HEK293T (cell line): ENCODE results near the gene CASKIN2.

Source experiments
- CTCF ChIA-PET: fragments of 350-600 bp; formaldehyde crosslinking; extraction: SDS; loops from one replicate; lab custom pipeline; 2021; ENCODE audit warnings: antibody characterized with exemption, inconsistent platforms; lab: Yijun Ruan, JAX
- POLR2A ChIA-PET: fragments of 350-600 bp; formaldehyde crosslinking; extraction: SDS; loops from one replicate; lab custom pipeline; 2020; ENCODE audit warnings: antibody characterized with exemption, inconsistent platforms; lab: Yijun Ruan, JAX
- DNase-seq: peaks from one replicate; pipeline ENCODE4 v3.0.0; 2012; ENCODE audit warnings: mixed read lengths; ENCODE audit errors: extremely low spot score
- ARNT ChIP-seq: fragments of 450-650 bp; IDR thresholded peaks from 2 replicates; pipeline ENCODE4 v1.6.1; 2017; ENCODE audit warnings: mild to moderate bottlenecking
- BHLHE40 ChIP-seq: fragments of 450-650 bp; IDR thresholded peaks from 2 replicates; pipeline ENCODE4 v1.6.1; 2016; ENCODE audit warnings: mild to moderate bottlenecking, moderate library complexity, borderline replicate concordance
- CTBP1 ChIP-seq: fragments of 450-650 bp; IDR thresholded peaks from 2 replicates; pipeline ENCODE4 v1.6.1; 2016; ENCODE audit warnings: borderline replicate concordance
- ELF4 ChIP-seq: fragments of 450-650 bp; IDR thresholded peaks from 2 replicates; pipeline ENCODE4 v1.6.1; 2017; ENCODE audit warnings: antibody characterized with exemption
- FOXA1 ChIP-seq: fragments of 450-650 bp; IDR thresholded peaks from 2 replicates; pipeline ENCODE4 v1.6.1; 2016; ENCODE audit warnings: mild to moderate bottlenecking
- FOXK2 ChIP-seq: fragments of 450-650 bp; IDR thresholded peaks from 2 replicates; pipeline ENCODE4 v1.6.1; 2016; ENCODE audit warnings: mild to moderate bottlenecking
- FOXM1 ChIP-seq: fragments of 450-650 bp; IDR thresholded peaks from 2 replicates; pipeline ENCODE4 v1.6.1; 2017; ENCODE audit warnings: mild to moderate bottlenecking, borderline replicate concordance
- HDGF ChIP-seq: fragments of 450-650 bp; IDR thresholded peaks from 2 replicates; pipeline ENCODE4 v1.6.1; 2017; ENCODE audit warnings: antibody characterized with exemption, borderline replicate concordance
- L3MBTL2 ChIP-seq: fragments of 450-650 bp; conservative IDR thresholded peaks from 2 replicates; pipeline ENCODE4 v1.6.1; 2016; ENCODE audit warnings: mild to moderate bottlenecking
- LEF1 ChIP-seq: fragments of 450-650 bp; IDR thresholded peaks from 2 replicates; pipeline ENCODE4 v1.6.1; 2017; ENCODE audit warnings: mild to moderate bottlenecking, borderline replicate concordance
- NFRKB ChIP-seq: fragments of 450-650 bp; IDR thresholded peaks from 2 replicates; pipeline ENCODE4 v1.6.1; 2016; ENCODE audit warnings: mild to moderate bottlenecking, moderate library complexity
- PKNOX1 ChIP-seq: fragments of 450-650 bp; IDR thresholded peaks from 2 replicates; pipeline ENCODE4 v1.6.1; 2016
- SP1 ChIP-seq: fragments of 450-650 bp; IDR thresholded peaks from 2 replicates; pipeline ENCODE4 v1.6.1; 2017
- SUZ12 ChIP-seq: fragments of 450-650 bp; IDR thresholded peaks from 2 replicates; pipeline ENCODE4 v1.6.1; 2016; ENCODE audit warnings: mild to moderate bottlenecking
- TARDBP ChIP-seq: fragments of 450-650 bp; IDR thresholded peaks from 2 replicates; pipeline ENCODE4 v1.6.1; 2016
- ZNF384 ChIP-seq: fragments of 450-650 bp; IDR thresholded peaks from 2 replicates; pipeline ENCODE4 v1.6.1; 2016

CASKIN2 gene

GRCh38 chr17:75468291-75468754 lies 47.0 kb downstream of the CASKIN2 start:
- DNase-seq, result no peak
- CTCF ChIA-PET, result no interaction called here
- POLR2A ChIA-PET, result interaction anchor here (3.0 kb wide), 1 partner anchor 11 kb away, joined by 12 read pairs; the partner anchor contains the start of gene TMEM94
- TF ChIP-seq FOXK2 (no peak), PKNOX1 (no peak), HDGF (no peak), BHLHE40 (no peak), FOXA1 (no peak), TARDBP (no peak), LEF1 (no peak), FOXM1 (no peak), SUZ12 (no peak), ARNT (no peak), CTBP1 (no peak), ZNF384 (no peak), ELF4 (no peak), SP1 (no peak), L3MBTL2 (no peak), NFRKB (no peak)

GRCh38 chr17:75465039-75465438 lies 50.3 kb downstream of the CASKIN2 start:
- ChIA-PET CTCF (no interaction called here), POLR2A (interaction anchor here (1.7 kb wide), 1 partner anchor 9 kb away, joined by 5 read pairs; the partner anchor contains the start of gene TMEM94)
- TF ChIP-seq LEF1 (no peak), FOXM1 (no peak), ZNF384 (no peak), ELF4 (no peak), BHLHE40 (no peak), CTBP1 (no peak), TARDBP (no peak), PKNOX1 (no peak), FOXA1 (no peak), NFRKB (no peak), SP1 (no peak)
- no peak for DNase-seq

- POLR2A ChIA-PET, result interaction anchor here (0.9 kb wide), 1 partner anchor 316 kb away, joined by 3 read pairs; a partner anchor contains a TSS
- DNase-seq, result no peak
- CTCF ChIA-PET, result interaction anchor here (1.1 kb wide), 1 partner anchor 53 kb away, joined by 3 read pairs; the partner anchor contains the start of gene TSEN54
- TF ChIP-seq FOXA1 (no peak), LEF1 (no peak), SP1 (no peak), ZNF384 (no peak), TARDBP (no peak), ELF4 (no peak), L3MBTL2 (no peak), ARNT (no peak), FOXK2 (no peak), CTBP1 (no peak), PKNOX1 (no peak), HDGF (no peak), SUZ12 (no peak), BHLHE40 (no peak), NFRKB (no peak)
These were observed 51.7 kb downstream of the CASKIN2 start for GRCh38 chr17:75463603-75464002.

- no peak for DNase-seq
- POLR2A ChIA-PET, result interaction anchor here (1.4 kb wide), 1 partner anchor 190 kb away, joined by 3 read pairs; no protein-coding TSS in a partner anchor
- CTCF ChIA-PET, result interaction anchor here (0.7 kb wide), 1 partner anchor 56 kb away, joined by 3 read pairs; the partner anchor contains the start of gene TSEN54
- no peak for TF ChIP-seq FOXA1
- no peak for TF ChIP-seq FOXK2
- no peak for TF ChIP-seq SP1
- no peak; the same call in 1 of the 2 replicates for TF ChIP-seq ZNF384
- no peak for TF ChIP-seq TARDBP
- no peak for TF ChIP-seq SUZ12
- TF ChIP-seq ARNT, result no peak
- no peak for TF ChIP-seq PKNOX1
- TF ChIP-seq BHLHE40, result no peak
- TF ChIP-seq FOXM1, result no peak
- TF ChIP-seq L3MBTL2, result no peak
- no peak for TF ChIP-seq ELF4
- TF ChIP-seq CTBP1, result no peak
- TF ChIP-seq HDGF, result no peak
- no peak for TF ChIP-seq NFRKB
- TF ChIP-seq LEF1, result no peak
These were observed 55.0 kb downstream of the CASKIN2 start for GRCh38 chr17:75460295-75460694.

- ChIA-PET POLR2A (interaction anchor here (1.1 to 1.4 kb wide), 2 partner anchors 54 to 190 kb away, joined by 3 read pairs; no protein-coding TSS in a partner anchor), CTCF (interaction anchor here (0.7 kb wide), 1 partner anchor 57 kb away, joined by 3 read pairs; the partner anchor contains the start of gene TSEN54)
- DNase-seq, result no peak
- TF ChIP-seq FOXM1, result no peak
- TF ChIP-seq L3MBTL2, result no peak
- no peak for TF ChIP-seq ARNT
- no peak for TF ChIP-seq FOXA1
- TF ChIP-seq NFRKB, result no peak
- TF ChIP-seq TARDBP, result no peak
- TF ChIP-seq PKNOX1, result no peak
These were observed 55.6 kb downstream of the CASKIN2 start for GRCh38 chr17:75459590-75460267.
